ENCODE measurements around the gene MARVELD1. TPM values are rescaled to one million over a fixed set of nuclear protein-coding genes. Genes with fewer than 3 reads are reported as not detected.
"Not testable (repeated sequence)": the region's sequence is repeated elsewhere in the genome, so short reads cannot be mapped to it uniquely, and the experiment has no call there.

Gene MARVELD1
- total and polyA plus RNA-seq, 3 experiments from 2014 or later = 0.15 to 4.7 (median 4.3) TPM

DNA sequence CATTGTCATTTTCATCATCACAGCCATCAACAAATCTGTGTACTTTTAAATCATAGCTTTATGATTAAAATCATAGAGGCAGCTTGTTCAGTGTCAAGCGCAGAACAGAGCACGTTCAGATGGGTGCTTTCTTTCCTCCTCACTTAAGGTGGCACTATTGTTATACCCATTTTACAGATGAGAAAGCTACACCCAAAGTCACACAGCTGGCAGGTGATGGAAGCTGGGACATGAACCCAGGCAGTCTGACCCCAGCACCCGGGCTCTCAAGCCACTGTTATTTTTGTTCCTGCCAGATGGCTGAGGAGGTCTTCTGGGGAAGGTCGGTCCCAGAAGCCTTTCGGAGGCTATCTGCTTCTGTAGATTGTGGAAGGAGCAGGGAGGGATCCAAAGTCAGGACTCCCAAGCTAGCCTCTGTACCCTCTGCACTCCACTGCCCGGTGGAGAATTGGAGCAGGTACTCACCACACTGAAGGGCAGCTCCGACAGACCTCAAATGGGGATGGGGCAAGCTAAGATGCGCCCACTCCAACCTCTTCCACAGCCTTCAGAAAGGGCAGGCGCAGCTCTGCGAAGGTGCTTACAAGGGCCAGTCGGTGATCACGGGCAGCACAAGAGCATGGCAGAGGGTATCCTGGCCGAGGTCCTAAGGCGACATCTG, 27.1 kb upstream of the MARVELD1 start:
- Mint-ChIP-seq H3K27me3 (no peaks in the 10 kb centered on the region), H3K27ac (peak overlapping the region; percentile 56 to 96 (median 86)), H3K36me3 (peaks cover 0 to 1% (median 0%) of the 10 kb centered on the region in 3 donors), H3K4me3 (peak overlapping the region; percentile 87 to 95 (median 89)), H3K9me3 (no peaks in the 10 kb centered on the region), H3K4me1 (peaks cover 14 to 33% (median 25%) of the 10 kb centered on the region in 3 donors)
- peak overlapping the region; percentile 89 for H3K4me3 ChIP-seq (ENCODE audit: low read length)
- H3K36me3 ChIP-seq (ENCODE audit: insufficient read depth, low read length) = no peaks in the 10 kb centered on the region
- H3K27ac ChIP-seq (ENCODE audit: low read depth, low read length) = peak overlapping the region; percentile 58
- ChIA-PET CTCF (interaction anchor here (0.9 to 3.8 kb wide), 17 partner anchors 10 to 182 kb away, joined by 3 to 39 read pairs (median 5); partner anchors contain the start of genes MARVELD1 and ZFYVE27), POLR2A (interaction anchor here (0.7 to 2.1 kb wide), 9 partner anchors 10 to 164 kb away, joined by 3 to 20 read pairs (median 5); partner anchors contain the start of genes GOLGA7B, MARVELD1 and ZFYVE27)
- H3K9me3 ChIP-seq (ENCODE audit: low read length) = no peaks in the 10 kb centered on the region
- no peak for DNase-seq
- H3K4me1 ChIP-seq (ENCODE audit: insufficient read depth, low read length) = peaks cover 26% of the 10 kb centered on the region
- no peaks in the 10 kb centered on the region for H3K27me3 ChIP-seq (ENCODE audit: insufficient read depth, low read length, poor library complexity, severe bottlenecking)

DNA sequence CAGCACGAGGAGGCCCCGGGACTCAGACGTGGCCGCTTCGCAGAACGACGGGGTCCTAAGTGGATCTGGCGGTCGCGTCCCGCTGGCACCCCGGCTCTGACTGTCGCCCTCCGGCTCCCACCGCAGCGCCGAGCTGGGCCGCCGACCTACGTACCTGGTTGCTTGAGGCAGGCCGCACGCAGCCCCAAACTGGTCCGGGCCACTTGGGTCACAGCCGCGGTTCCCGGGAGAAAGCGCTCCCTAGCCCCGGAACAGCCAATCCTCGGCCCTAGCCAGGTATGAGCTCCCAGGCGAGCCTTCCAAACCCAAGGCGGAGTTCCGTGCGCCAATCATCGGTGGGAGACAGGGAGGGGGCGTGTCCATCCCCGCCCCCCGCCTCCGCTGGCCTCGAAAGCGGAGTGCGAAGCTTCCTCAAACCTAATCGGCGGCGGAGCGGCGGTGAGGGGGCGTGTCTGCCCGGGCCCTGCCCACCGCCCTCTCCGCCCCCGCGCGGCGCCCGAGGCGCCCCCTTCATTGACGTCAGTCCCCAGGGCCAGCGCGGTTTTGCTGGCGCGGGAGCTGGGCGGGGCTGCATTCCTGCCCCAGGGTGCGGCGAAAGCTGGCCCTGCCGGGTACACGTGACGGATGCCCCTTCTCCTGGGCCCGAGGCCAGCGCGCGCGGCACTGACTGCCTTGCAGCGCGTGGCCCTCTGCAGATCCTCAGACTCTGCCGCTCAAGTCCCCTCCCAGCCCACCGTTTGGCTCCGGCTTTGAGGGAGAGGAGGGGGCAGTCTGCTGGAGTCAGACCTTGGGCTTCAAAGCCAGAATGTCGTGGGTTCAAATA, 26.4 kb upstream of the MARVELD1 start, which contains the start of gene AVPI1:
Gene AVPI1 (minus strand): TSS at position 280 of the 823 bp plus-strand sequence. CDS start 7,336 bp downstream, outside the sequence.
- peaks cover 26% of the 10 kb centered on the region for H3K4me1 ChIP-seq (ENCODE audit: insufficient read depth, low read length)
- Mint-ChIP-seq H3K36me3 (peaks cover 0 to 1% (median 0%) of the 10 kb centered on the region in 3 donors), H3K27me3 (no peaks in the 10 kb centered on the region), H3K9me3 (no peaks in the 10 kb centered on the region), H3K27ac (peak within 1 kb of the TSS; percentile 78 to 96 (median 92)), H3K4me3 (peak within 1 kb of the TSS; percentile 87 to 95 (median 89)), H3K4me1 (peaks cover 14 to 33% (median 25%) of the 10 kb centered on the region in 3 donors)
- no peaks in the 10 kb centered on the region for H3K36me3 ChIP-seq (ENCODE audit: insufficient read depth, low read length)
- H3K27me3 ChIP-seq (ENCODE audit: insufficient read depth, low read length, poor library complexity, severe bottlenecking) = no peaks in the 10 kb centered on the region
- ChIA-PET CTCF (interaction anchor here (0.5 to 3.8 kb wide), 17 partner anchors 10 to 182 kb away, joined by 3 to 39 read pairs (median 5); partner anchors contain the start of genes MARVELD1 and ZFYVE27), POLR2A (interaction anchor here (0.9 to 2.1 kb wide), 9 partner anchors 11 to 286 kb away, joined by 3 to 20 read pairs (median 5); partner anchors contain the start of genes GOLGA7B, MARVELD1, RRP12 and ZFYVE27)
- H3K4me3 ChIP-seq (ENCODE audit: low read length) = peak within 1 kb of the TSS; percentile 89
- H3K27ac ChIP-seq (ENCODE audit: low read depth, low read length) = peak within 1 kb of the TSS; percentile 79
- no peaks in the 10 kb centered on the region for H3K9me3 ChIP-seq (ENCODE audit: low read length)
- peak; percentile 96 to 98 (median 97) for DNase-seq

DNA sequence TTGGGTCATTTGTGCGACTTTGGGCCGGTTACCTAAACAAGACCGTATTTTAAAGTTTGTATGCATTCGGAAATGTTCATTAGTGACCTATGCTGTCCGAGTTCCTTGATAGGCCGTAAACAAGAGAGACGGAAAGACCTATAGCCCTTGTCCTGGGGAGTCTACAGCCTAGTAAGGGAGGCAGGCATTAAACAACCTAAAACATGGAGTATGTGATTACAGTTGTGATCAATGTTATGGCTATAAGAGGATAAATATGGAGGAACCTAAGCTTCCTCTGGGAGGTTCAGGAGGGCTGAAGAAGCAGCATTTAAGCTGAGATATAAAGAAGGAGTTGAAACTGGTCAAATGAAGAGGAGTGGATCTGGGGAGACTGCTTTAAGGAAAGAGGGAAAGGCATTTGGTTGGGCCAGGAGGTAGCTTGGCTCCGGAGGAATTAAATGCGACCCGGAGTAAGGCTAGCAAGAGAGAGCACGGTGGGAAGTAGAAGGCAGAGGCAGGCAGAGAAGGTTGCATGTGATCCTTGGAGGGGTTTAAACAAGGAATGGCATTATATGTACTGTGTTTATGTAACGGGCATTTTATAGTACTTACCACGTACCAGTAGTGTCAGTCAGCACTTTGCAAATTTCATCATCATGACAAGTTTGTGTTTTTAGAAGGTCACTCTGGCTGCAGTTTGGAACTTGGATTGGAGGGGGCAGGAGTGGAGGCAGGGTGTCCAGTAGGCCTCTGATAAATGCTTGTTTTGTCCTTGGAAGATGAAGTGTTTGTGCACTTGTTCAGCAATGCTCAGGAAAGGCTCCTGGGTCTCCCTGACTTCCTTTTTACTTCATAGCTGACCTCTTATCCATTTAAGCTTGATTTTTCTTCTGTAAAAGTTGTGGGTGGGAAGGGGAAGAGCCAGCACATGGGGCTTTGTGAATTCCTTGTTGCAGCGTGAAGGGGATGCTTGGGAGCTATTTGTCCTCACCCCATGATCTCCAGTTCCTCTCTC, 25.4 kb upstream of the MARVELD1 start:
- Histone ChIP-seq H3K4me3 (ENCODE audit: low read length) (peak overlapping the region; percentile 89), H3K4me1 (ENCODE audit: insufficient read depth, low read length) (peaks cover 26% of the 10 kb centered on the region), H3K9me3 (ENCODE audit: low read length) (no peaks in the 10 kb centered on the region), H3K27ac (ENCODE audit: low read depth, low read length) (peak overlapping the region; percentile 79), H3K36me3 (ENCODE audit: insufficient read depth, low read length) (no peaks in the 10 kb centered on the region), H3K27me3 (ENCODE audit: insufficient read depth, low read length, poor library complexity, severe bottlenecking) (no peaks in the 10 kb centered on the region)
- POLR2A ChIA-PET = interaction anchor here (0.9 to 2.1 kb wide), 7 partner anchors 11 to 287 kb away, joined by 3 to 20 read pairs (median 5); partner anchors contain the start of genes MARVELD1, RRP12 and ZFYVE27
- Mint-ChIP-seq H3K4me3 (peak overlapping the region; percentile 87 to 95 (median 89)), H3K9me3 (no peaks in the 10 kb centered on the region), H3K27me3 (no peaks in the 10 kb centered on the region), H3K36me3 (peaks cover 0 to 1% (median 0%) of the 10 kb centered on the region in 3 donors), H3K27ac (peak overlapping the region; percentile 58 to 96 (median 89)), H3K4me1 (peaks cover 14 to 30% (median 25%) of the 10 kb centered on the region in 3 donors)
- CTCF ChIA-PET = interaction anchor here (0.5 to 3.8 kb wide), 9 partner anchors 10 to 75 kb away, joined by 3 to 39 read pairs (median 9); partner anchors contain the start of gene ZFYVE27
- no peak for DNase-seq

DNA sequence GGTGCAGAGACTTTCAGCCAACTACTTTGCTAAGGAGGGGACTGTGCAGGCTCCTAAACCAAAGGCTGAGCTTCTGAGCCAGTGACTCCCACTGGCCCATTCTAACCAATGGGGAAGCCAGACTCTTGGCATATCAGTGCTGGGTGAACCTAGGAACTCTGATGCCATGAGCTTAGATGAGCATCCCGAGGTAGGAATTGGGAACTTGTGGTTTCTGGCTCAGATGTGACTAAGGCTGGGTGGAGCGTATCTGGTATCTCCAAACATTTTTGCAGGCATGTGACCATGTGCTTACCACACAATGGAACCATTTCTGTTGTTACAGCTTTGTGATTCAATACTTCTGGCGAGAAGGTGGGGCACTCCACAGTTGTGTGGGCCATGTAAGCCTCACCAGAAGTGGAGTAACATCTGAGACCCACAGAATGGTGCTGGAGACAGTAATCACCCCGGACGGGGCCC, 23.9 kb upstream of the MARVELD1 start:
- no peak for DNase-seq
- H3K9me3 Mint-ChIP-seq = no peaks in the 10 kb centered on the region
- Histone ChIP-seq H3K4me3 (ENCODE audit: low read length) (no peak overlapping the region), H3K27me3 (ENCODE audit: insufficient read depth, low read length, poor library complexity, severe bottlenecking) (no peaks in the 10 kb centered on the region), H3K4me1 (ENCODE audit: insufficient read depth, low read length) (peaks cover 26% of the 10 kb centered on the region), H3K27ac (ENCODE audit: low read depth, low read length) (no peak overlapping the region), H3K9me3 (ENCODE audit: low read length) (no peaks in the 10 kb centered on the region), H3K36me3 (ENCODE audit: insufficient read depth, low read length) (no peaks in the 10 kb centered on the region)
- peaks cover 0 to 1% of the 10 kb centered on the region in 2 donors for H3K27me3 Mint-ChIP-seq
- peaks cover 0 to 1% (median 0%) of the 10 kb centered on the region in 3 donors for H3K36me3 Mint-ChIP-seq
- ChIA-PET CTCF (interaction anchor here (1.0 kb wide), 1 partner anchor 11 kb away, joined by 3 read pairs; no protein-coding TSS in a partner anchor), POLR2A (no interaction called here)
- H3K4me3 Mint-ChIP-seq = no peak overlapping the region
- peaks cover 14 to 29% (median 25%) of the 10 kb centered on the region in 3 donors for H3K4me1 Mint-ChIP-seq
- H3K27ac Mint-ChIP-seq = peak overlapping the region in 1 of 8 donors; percentile 36

DNA sequence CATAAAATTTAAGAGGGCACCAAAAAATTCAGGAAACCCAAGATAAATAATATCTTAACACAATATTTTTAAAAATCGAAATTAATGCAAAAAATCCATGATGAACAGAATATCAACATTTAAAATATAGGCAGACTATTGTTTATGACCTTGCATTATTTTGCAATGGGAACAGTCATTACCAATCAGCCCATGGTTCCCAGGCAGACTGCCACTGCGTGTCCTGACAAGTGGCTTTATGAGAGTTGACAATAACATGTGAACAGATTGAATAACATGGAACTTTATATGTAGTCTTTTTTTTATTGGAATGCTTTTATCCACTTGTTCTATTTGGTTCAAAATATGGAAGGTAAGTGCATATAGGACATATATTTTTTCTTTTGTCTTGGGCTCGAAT, 23.4 kb upstream of the MARVELD1 start:
- POLR2A ChIA-PET = no interaction called here
- no peaks in the 10 kb centered on the region for H3K36me3 ChIP-seq (ENCODE audit: insufficient read depth, low read length)
- H3K9me3 ChIP-seq (ENCODE audit: low read length) = no peaks in the 10 kb centered on the region
- Mint-ChIP-seq H3K36me3 (peaks cover 0 to 1% (median 0%) of the 10 kb centered on the region in 3 donors), H3K4me3 (no peak overlapping the region), H3K4me1 (peaks cover 12 to 24% (median 22%) of the 10 kb centered on the region in 3 donors), H3K27me3 (peaks cover 0 to 4% of the 10 kb centered on the region in 2 donors), H3K9me3 (no peaks in the 10 kb centered on the region), H3K27ac (peak overlapping the region in 3 of 8 donors; percentile 36 to 51 (median 47))
- H3K4me1 ChIP-seq (ENCODE audit: insufficient read depth, low read length) = peaks cover 23% of the 10 kb centered on the region
- no peak overlapping the region for H3K27ac ChIP-seq (ENCODE audit: low read depth, low read length)
- H3K27me3 ChIP-seq (ENCODE audit: insufficient read depth, low read length, poor library complexity, severe bottlenecking) = no peaks in the 10 kb centered on the region
- no peak overlapping the region for H3K4me3 ChIP-seq (ENCODE audit: low read length)
- CTCF ChIA-PET = no interaction called here
- DNase-seq = no peak

DNA sequence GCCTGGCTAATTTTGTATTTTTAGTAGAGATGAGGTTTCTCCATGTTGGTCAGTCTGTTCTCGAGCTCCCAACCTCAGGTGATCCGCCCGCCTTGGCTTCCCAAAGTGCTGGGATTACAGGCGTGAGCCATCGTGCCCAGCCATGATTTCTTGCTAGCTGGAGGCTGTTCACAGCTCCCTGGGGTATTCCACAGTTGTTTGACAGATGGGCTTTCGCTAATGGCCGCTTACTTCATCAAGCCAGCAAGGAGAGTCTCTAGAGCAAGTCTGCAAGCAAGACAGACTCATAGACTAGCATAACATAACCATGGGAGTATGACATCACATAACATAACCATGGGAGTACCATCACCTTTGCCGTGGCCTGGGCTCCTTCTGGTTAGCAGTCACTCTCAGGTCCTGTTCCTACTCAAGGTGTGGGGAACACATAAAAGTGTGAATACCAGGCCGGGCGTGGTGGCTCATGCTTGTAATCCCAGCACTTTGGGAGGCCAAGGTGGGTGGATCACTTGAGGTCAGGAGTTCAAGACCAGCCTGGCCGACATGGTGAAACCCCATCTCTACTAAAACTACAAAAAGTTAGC, 15.4 kb upstream of the MARVELD1 start:
- CTCF ChIA-PET = interaction anchor here (1.3 to 1.7 kb wide), 3 partner anchors 11 to 33 kb away, joined by 3 to 7 read pairs (median 5); partner anchors contain the start of gene AVPI1
- POLR2A ChIA-PET; H3K27ac ChIP-seq (ENCODE audit: low read depth, low read length); H3K9me3 Mint-ChIP-seq; DNase-seq; H3K27ac Mint-ChIP-seq; H3K4me3 ChIP-seq (ENCODE audit: low read length); H3K36me3 Mint-ChIP-seq; H3K9me3 ChIP-seq (ENCODE audit: low read length); H3K36me3 ChIP-seq (ENCODE audit: insufficient read depth, low read length); H3K4me1 Mint-ChIP-seq; H3K4me1 ChIP-seq (ENCODE audit: insufficient read depth, low read length); H3K27me3 ChIP-seq (ENCODE audit: insufficient read depth, low read length, poor library complexity, severe bottlenecking); H3K27me3 Mint-ChIP-seq: not testable (repeated sequence)
- H3K4me3 Mint-ChIP-seq = peak overlapping the region in 1 of 7 donors; percentile 28
